ENCODE data around the gene S100G. TPM values are rescaled to one million over a fixed set of nuclear protein-coding genes. Genes with fewer than 3 reads are reported as not detected.

The S100G gene
- total and polyA plus RNA-seq, 2 of the 4 experiments (the other 2 are of a cell fraction), result not detected

GRCh38 chrX:16618422-16618821 is 31.5 kb upstream of the S100G start:
- H3K4me3 ChIP-seq (ENCODE audit: insufficient read depth, low read depth, low read length), result no peak overlapping the region
- no peak for DNase-seq
- POLR2A ChIA-PET (ENCODE audit: unreplicated experiment), result no interaction called here
- peaks cover 6% of the 10 kb centered on the region; the same call in 1 of the 2 replicates for H3K36me3 ChIP-seq (ENCODE audit: control insufficient read depth, insufficient read depth, low read length)
- H3K9ac ChIP-seq (ENCODE audit: low read depth, low read length), result no peak overlapping the region
- H4K8ac ChIP-seq (ENCODE audit: low read depth in 2 of 2, low read length in 2 of 2), result no peak overlapping the region
- H4K20me1 ChIP-seq (ENCODE audit: insufficient read depth, low read length), result no peaks in the 10 kb centered on the region
- H3K18ac ChIP-seq (ENCODE audit: low read depth, low read length), result no peak overlapping the region
- CTCF ChIA-PET, result no interaction called here
- no peak overlapping the region for H2BK120ac ChIP-seq (ENCODE audit: low read depth, low read length)
- in situ Hi-C loops (cut with MboI; ENCODE audit: low sequenced_read_pairs), result no loop called here
- no peak overlapping the region for H3K14ac ChIP-seq (replicated peaks; ENCODE audit: low read depth, low read length)
- no peak overlapping the region for H3K56ac ChIP-seq (ENCODE audit: extremely low read depth, insufficient read depth, low read length)
- no peak overlapping the region for H2BK20ac ChIP-seq (ENCODE audit: low read depth, low read length)
- no CpG with 5 or more reads among the region's 1 CpG for WGBS, 2 experiments (ENCODE audit: extremely low coverage in 2 of 2, insufficient read length in 1 of 2)
- no TSS peak for BruUV-seq (replicated peaks)
- no peak overlapping the region for H3K4ac ChIP-seq (ENCODE audit: low read depth, low read length)
- no peak for ATAC-seq (ENCODE audit: low read depth)
- no peak overlapping the region for H3K4me2 ChIP-seq (ENCODE audit: low read depth, low read length)
- no peak overlapping the region for H4K5ac ChIP-seq (ENCODE audit: low read depth, low read length)
- no peak overlapping the region for H3K27ac ChIP-seq (ENCODE audit: insufficient read depth, low read length)
- no peak overlapping the region for H2BK15ac ChIP-seq (ENCODE audit: low read depth, low read length)
- no peak overlapping the region for H2BK5ac ChIP-seq (ENCODE audit: low read depth, low read length, poor library complexity, severe bottlenecking)
- H3K23ac ChIP-seq (ENCODE audit: low read depth, low read length), result no peak overlapping the region
- no peak for TF ChIP-seq RFX5 (IDR thresholded peaks at IDR 0.05; ENCODE audit: low read depth, low read length)
- no peak for TF ChIP-seq CHD1 (IDR thresholded peaks at IDR 0.05; ENCODE audit: low read depth, low read length)
- no peak for TF ChIP-seq RAD21 (IDR thresholded peaks at IDR 0.05; ENCODE audit: low read length)
- TF ChIP-seq MAFK (IDR thresholded peaks at IDR 0.05; ENCODE audit: low read depth, low read length), result no peak
- TF ChIP-seq MXI1 (IDR thresholded peaks at IDR 0.05; ENCODE audit: borderline replicate concordance, low read depth, low read length), result no peak
- TF ChIP-seq POLR2A (IDR thresholded peaks at IDR 0.05; ENCODE audit: low read depth, low read length), result no peak
- no peak for TF ChIP-seq NFE2L2 (IDR thresholded peaks at IDR 0.05; ENCODE audit: low read depth, low read length)
- TF ChIP-seq FOS (IDR thresholded peaks at IDR 0.05; ENCODE audit: low read depth, low read length), result no peak
- TF ChIP-seq RCOR1 (IDR thresholded peaks at IDR 0.05; ENCODE audit: insufficient replicate concordance, low read length), result no peak
- no peak for TF ChIP-seq SMC3 (IDR thresholded peaks at IDR 0.05; ENCODE audit: low read depth, low read length)
- H2AFZ ChIP-seq (replicated peaks; ENCODE audit: low read length, poor library complexity), result no peak overlapping the region
- no peaks in the 10 kb centered on the region for H3K79me1 ChIP-seq (ENCODE audit: low read depth in 1 of 2, low read length in 2 of 2)
- dilution Hi-C loops (cut with HindIII; ENCODE audit: low sequenced_read_pairs, unreplicated experiment), result no loop called here
- no peaks in the 10 kb centered on the region; the same call in 1 of the 2 replicates for H3K9me1 ChIP-seq (ENCODE audit: insufficient read depth, low read length)
- no peaks in the 10 kb centered on the region; the same call in 1 of the 2 replicates for H3K27me3 ChIP-seq (ENCODE audit: control insufficient read depth, insufficient read depth, low read length)
- H2AK5ac ChIP-seq (ENCODE audit: low read depth, low read length), result no peak overlapping the region
- no peak overlapping the region for H2AK9ac ChIP-seq (replicated peaks; ENCODE audit: low read depth, low read length, poor library complexity)
- H4K91ac ChIP-seq (ENCODE audit: insufficient read depth, low read depth, low read length), result no peak overlapping the region
- intact Hi-C loops (cut with micrococcal nuclease), result no loop called here
- no peaks in the 10 kb centered on the region for H3K9me3 ChIP-seq (ENCODE audit: control insufficient read depth, insufficient read depth, low read length)
- no peaks in the 10 kb centered on the region for H3K4me1 ChIP-seq (ENCODE audit: control insufficient read depth, insufficient read depth, low read length)
